ENCODE results near the gene MPDZ. TPM values are rescaled to one million over a fixed set of nuclear protein-coding genes. Genes with fewer than 3 reads are reported as not detected.

The MPDZ gene
- total RNA-seq, 4 donors from 2014 or later = 17.9 to 29.6 (median 23.5) TPM

DNA sequence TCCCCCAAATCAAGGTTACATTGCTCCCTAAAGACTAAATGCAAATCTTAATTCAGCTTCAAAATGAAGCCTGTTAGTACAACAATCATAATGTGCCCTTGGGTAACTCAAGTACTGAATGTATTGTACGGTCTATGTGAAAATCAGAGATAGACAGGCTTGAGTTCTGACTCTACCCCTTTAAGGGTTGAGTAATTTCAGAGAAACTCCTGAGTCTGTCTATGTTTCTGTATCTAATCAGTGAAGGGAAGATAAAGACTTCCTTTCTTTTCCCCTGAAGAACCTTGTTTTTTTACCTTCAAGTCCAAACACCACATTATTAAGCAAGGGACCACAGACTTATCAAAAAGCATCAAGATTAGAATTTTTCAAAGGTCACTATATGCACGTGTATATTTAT, 108.2 kb downstream of the MPDZ start:
- intact Hi-C loops (cut with DNase I; ENCODE audit: low total_unique reads) = no loop called here
- Histone ChIP-seq H3K4me1 (no peaks in the 10 kb centered on the region), H3K27me3 (no peaks in the 10 kb centered on the region), H3K27ac (no peak overlapping the region), H3K4me3 (no peak overlapping the region), H3K9me3 (no peaks in the 10 kb centered on the region), H3K36me3 (peaks cover 0 to 27% of the 10 kb centered on the region in 2 donors)
- in situ Hi-C loops (cut with MboI; ENCODE audit: low sequenced_read_pairs in 4 of 4) = no loop called here
- ATAC-seq = no peak
- no peak for TF ChIP-seq POLR2A (IDR thresholded peaks at IDR 0.05)
- TF ChIP-seq, protein P1, sequence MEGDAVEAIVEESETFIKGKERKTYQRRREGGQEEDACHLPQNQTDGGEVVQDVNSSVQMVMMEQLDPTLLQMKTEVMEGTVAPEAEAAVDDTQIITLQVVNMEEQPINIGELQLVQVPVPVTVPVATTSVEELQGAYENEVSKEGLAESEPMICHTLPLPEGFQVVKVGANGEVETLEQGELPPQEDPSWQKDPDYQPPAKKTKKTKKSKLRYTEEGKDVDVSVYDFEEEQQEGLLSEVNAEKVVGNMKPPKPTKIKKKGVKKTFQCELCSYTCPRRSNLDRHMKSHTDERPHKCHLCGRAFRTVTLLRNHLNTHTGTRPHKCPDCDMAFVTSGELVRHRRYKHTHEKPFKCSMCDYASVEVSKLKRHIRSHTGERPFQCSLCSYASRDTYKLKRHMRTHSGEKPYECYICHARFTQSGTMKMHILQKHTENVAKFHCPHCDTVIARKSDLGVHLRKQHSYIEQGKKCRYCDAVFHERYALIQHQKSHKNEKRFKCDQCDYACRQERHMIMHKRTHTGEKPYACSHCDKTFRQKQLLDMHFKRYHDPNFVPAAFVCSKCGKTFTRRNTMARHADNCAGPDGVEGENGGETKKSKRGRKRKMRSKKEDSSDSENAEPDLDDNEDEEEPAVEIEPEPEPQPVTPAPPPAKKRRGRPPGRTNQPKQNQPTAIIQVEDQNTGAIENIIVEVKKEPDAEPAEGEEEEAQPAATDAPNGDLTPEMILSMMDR (IDR thresholded peaks at IDR 0.05 in 4 of 5, conservative IDR thresholded peaks at IDR 0.05 in 1 of 5) = no peak
- DNase-seq = no peak

DNA sequence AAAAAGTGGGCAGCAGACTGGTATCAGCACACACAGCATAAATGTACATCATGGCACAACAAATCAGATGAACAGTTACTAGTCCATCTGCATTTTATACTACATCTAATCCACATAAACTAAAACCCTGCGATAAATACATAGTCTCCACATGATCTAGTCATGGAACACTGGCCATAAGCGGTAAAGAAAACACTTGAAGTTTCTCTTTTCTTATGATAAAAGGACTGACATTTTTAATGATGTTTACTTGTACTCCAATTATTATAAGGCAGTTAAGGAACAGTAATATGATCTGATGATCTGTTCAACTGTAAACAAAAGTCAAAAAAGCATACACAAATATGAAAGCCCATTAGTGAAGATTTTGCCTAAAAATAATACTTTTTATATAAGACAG, 112.5 kb downstream of the MPDZ start:
- in situ Hi-C loops (cut with MboI; ENCODE audit: low sequenced_read_pairs in 4 of 4) (no loop called here), intact Hi-C loops (cut with DNase I; ENCODE audit: low total_unique reads) (no loop called here)
- ATAC-seq (no peak), DNase-seq (no peak)
- no peaks in the 10 kb centered on the region for H3K4me1 ChIP-seq
- no peaks in the 10 kb centered on the region for H3K9me3 ChIP-seq
- no peaks in the 10 kb centered on the region for H3K27me3 ChIP-seq
- H3K27ac ChIP-seq = no peak overlapping the region
- no peak overlapping the region for H3K4me3 ChIP-seq
- H3K36me3 ChIP-seq = peaks cover 0 to 9% of the 10 kb centered on the region in 2 donors
- no peak for TF ChIP-seq POLR2A (IDR thresholded peaks at IDR 0.05)
- TF ChIP-seq, protein P1 (IDR thresholded peaks at IDR 0.05 in 4 of 5, conservative IDR thresholded peaks at IDR 0.05 in 1 of 5) = no peak

DNA sequence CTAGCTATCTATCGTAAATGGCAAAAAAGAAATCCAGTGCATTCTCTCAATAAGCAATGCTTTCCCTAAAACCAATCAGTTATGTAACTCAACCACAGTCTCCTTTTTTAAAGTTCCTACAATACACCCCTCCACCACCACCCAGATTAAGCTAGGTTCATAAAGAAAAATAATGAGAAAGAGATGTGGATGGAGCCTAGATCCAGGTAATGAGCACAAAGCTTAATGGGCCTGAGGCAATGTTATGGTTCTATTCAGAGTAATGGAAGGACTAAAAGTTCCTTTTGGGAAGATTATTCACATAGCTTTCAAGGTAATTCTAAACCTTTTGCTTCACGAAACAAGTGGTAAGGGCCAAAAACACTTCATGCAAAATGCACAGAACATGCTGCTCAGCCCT, 113.5 kb downstream of the MPDZ start:
- no peaks in the 10 kb centered on the region for H3K27me3 ChIP-seq
- H3K36me3 ChIP-seq = peaks cover 0 to 9% of the 10 kb centered on the region in 2 donors
- DNase-seq = no peak
- no peaks in the 10 kb centered on the region for H3K9me3 ChIP-seq
- no peak overlapping the region for H3K4me3 ChIP-seq
- intact Hi-C loops (cut with DNase I; ENCODE audit: low total_unique reads) (no loop called here), in situ Hi-C loops (cut with MboI; ENCODE audit: low sequenced_read_pairs in 4 of 4) (no loop called here)
- no peak overlapping the region for H3K27ac ChIP-seq
- TF ChIP-seq POLR2A (IDR thresholded peaks at IDR 0.05) = no peak
- TF ChIP-seq, protein P1 (IDR thresholded peaks at IDR 0.05 in 4 of 5, conservative IDR thresholded peaks at IDR 0.05 in 1 of 5) = no peak
- H3K4me1 ChIP-seq = no peaks in the 10 kb centered on the region
- ATAC-seq = no peak

DNA sequence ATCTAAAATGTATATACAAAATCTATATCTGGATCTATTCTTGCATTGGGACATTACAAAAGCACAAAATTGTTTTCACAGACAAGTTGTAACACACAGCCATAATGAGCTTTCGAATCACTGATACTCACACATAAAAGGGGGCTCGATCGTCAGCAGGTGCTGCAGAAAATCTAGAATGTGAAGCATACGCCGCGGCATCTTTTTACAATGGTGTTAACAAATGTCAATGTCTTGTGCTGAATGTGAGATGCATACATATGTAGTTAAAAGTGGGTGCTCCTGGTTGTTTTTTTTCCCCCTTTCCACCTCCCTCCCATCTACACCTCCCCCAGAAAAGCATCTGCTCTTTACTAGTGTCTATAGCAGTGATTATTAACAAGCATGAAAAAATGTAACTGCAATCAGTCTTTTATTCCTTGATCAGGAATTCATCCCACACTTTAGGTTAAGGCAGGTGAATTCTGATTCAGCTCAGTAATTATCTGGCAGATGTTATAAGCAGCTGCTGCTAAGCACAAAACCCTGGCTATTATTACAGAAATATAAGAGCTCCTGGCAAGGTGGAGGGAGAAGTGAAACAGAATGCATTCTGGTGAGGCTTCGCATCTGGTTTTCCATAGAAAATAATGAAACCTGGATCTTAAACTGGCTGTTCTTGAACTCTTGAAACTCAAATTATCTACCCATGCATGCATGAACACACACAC, 114.1 kb downstream of the MPDZ start:
- DNase-seq = no peak
- in situ Hi-C loops (cut with MboI; ENCODE audit: low sequenced_read_pairs in 4 of 4) = no loop called here
- intact Hi-C loops (cut with DNase I; ENCODE audit: low total_unique reads) = no loop called here
- no peak for ATAC-seq
- no peaks in the 10 kb centered on the region for H3K9me3 ChIP-seq
- H3K27me3 ChIP-seq = no peaks in the 10 kb centered on the region
- TF ChIP-seq POLR2A (IDR thresholded peaks at IDR 0.05) = no peak
- TF ChIP-seq, protein P1 (IDR thresholded peaks at IDR 0.05 in 4 of 5, conservative IDR thresholded peaks at IDR 0.05 in 1 of 5) = no peak
- H3K4me1 ChIP-seq = peaks cover under 1% of the 10 kb centered on the region in 2 donors
- H3K36me3 ChIP-seq = peaks cover 0 to 9% of the 10 kb centered on the region in 2 donors
- no peak overlapping the region for H3K4me3 ChIP-seq
- no peak overlapping the region for H3K27ac ChIP-seq

DNA sequence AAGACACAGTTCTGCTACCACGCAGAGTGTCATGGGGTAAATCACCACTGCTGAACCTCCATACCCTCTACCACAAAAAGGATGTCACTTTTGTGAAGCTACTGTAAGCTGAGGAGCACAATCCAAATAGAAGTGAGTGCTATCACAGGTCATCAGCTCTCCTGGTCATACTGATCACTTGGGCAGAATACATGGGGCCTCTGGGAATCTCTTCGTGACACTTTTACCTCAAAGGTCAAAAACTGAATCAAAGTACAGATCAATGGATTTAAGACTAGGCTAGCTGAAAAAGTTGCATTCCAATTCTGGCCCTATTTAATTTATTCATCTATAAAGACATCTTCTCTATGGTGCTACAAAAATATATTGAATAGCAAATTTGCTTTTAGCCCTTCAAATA, 115.5 kb downstream of the MPDZ start:
- in situ Hi-C loops (cut with MboI; ENCODE audit: low sequenced_read_pairs in 4 of 4) = no loop called here
- H3K4me3 ChIP-seq = no peak overlapping the region
- peaks cover 5 to 6% of the 10 kb centered on the region in 2 donors for H3K4me1 ChIP-seq
- no peaks in the 10 kb centered on the region for H3K27me3 ChIP-seq
- TF ChIP-seq, protein P1 (IDR thresholded peaks at IDR 0.05 in 4 of 5, conservative IDR thresholded peaks at IDR 0.05 in 1 of 5) = no peak
- TF ChIP-seq POLR2A (IDR thresholded peaks at IDR 0.05) = no peak
- intact Hi-C loops (cut with DNase I; ENCODE audit: low total_unique reads) = no loop called here
- ATAC-seq (no peak), DNase-seq (no peak)
- H3K36me3 ChIP-seq = peaks cover 0 to 9% of the 10 kb centered on the region in 2 donors
- no peak overlapping the region for H3K27ac ChIP-seq
- no peaks in the 10 kb centered on the region for H3K9me3 ChIP-seq

All from gastrocnemius medialis (tissue), 4 donors.